ENCODE results near the gene PRDM11. TPM values are rescaled to one million over a fixed set of nuclear protein-coding genes. Genes with fewer than 3 reads are reported as not detected.
A peak's percentile ranks its signal among the peaks of the same experiment; 100 is the strongest.

PRDM11 gene
- total and polyA plus RNA-seq, 2 of the 8 experiments (the other 6 are each of a cell fraction or from before 2014, with no cell fraction given): 3.6 to 11.7 TPM

- TF ChIP-seq MAX (IDR thresholded peaks at IDR 0.05) (peak; percentile 48; the same call in 1 of the 2 replicates), USF2 (IDR thresholded peaks at IDR 0.05; ENCODE audit: low read length) (0 out of 2 replicates have a peak, but pooled peaks have one; percentile 19)
Observed at GRCh38 chr11:45252134-45252856, 105.9 kb downstream of the PRDM11 start (continued).

All from H1 (cell line).